Measurements from ENCODE around the gene PLD3.
A peak's percentile ranks its signal among the peaks of the same experiment; 100 is the strongest.
"Not testable (repeated sequence)": the region's sequence is repeated elsewhere in the genome, so short reads cannot be mapped to it uniquely, and the experiment has no call there.

The PLD3 gene

GRCh38 chr19:40321566-40322270 is 26.8 kb upstream of the PLD3 start:
- Mint-ChIP-seq H3K4me1 (peaks cover 10% of the 10 kb centered on the region), H3K36me3 (peaks cover 70% of the 10 kb centered on the region), H3K4me3 (no peak overlapping the region), H3K9me3 (no peaks in the 10 kb centered on the region), H3K27ac (peak overlapping the region; percentile 72)
- ATAC-seq (no peak), DNase-seq (ENCODE audit: low spot score in 2 of 2) (no peak)

GRCh38 chr19:40322271-40322610 is 26.3 kb upstream of the PLD3 start:
- no peaks in the 10 kb centered on the region for H3K9me3 Mint-ChIP-seq
- H3K4me3 Mint-ChIP-seq, result no peak overlapping the region
- DNase-seq (ENCODE audit: low spot score in 2 of 2) (no peak), ATAC-seq (no peak)
- peaks cover 10% of the 10 kb centered on the region for H3K4me1 Mint-ChIP-seq
- H3K27ac Mint-ChIP-seq, result no peak overlapping the region
- peaks cover 73% of the 10 kb centered on the region for H3K36me3 Mint-ChIP-seq

GRCh38 chr19:40322951-40323615 is 25.4 kb upstream of the PLD3 start:
- Mint-ChIP-seq H3K4me3 (no peak overlapping the region), H3K36me3 (peaks cover 75% of the 10 kb centered on the region), H3K27ac (no peak overlapping the region), H3K4me1 (peaks cover 10% of the 10 kb centered on the region), H3K9me3 (no peaks in the 10 kb centered on the region)
- ATAC-seq (peak; percentile 23), DNase-seq (ENCODE audit: low spot score in 2 of 2) (no peak)

GRCh38 chr19:40323705-40324104 is 24.8 kb upstream of the PLD3 start:
- DNase-seq (ENCODE audit: low spot score in 2 of 2) (no peak), ATAC-seq (no peak)
- peaks cover 82% of the 10 kb centered on the region for H3K36me3 Mint-ChIP-seq
- peaks cover 10% of the 10 kb centered on the region for H3K4me1 Mint-ChIP-seq
- H3K4me3 Mint-ChIP-seq, result no peak overlapping the region
- no peak overlapping the region for H3K27ac Mint-ChIP-seq
- no peaks in the 10 kb centered on the region for H3K9me3 Mint-ChIP-seq

- no peak for DNase-seq (ENCODE audit: low spot score in 2 of 2)
- Mint-ChIP-seq H3K9me3 (no peaks in the 10 kb centered on the region), H3K27ac (no peak overlapping the region), H3K4me3 (no peak overlapping the region), H3K36me3 (peaks cover 90% of the 10 kb centered on the region), H3K4me1 (no peaks in the 10 kb centered on the region)
- ATAC-seq, result no peak
Measured at GRCh38 chr19:40326201-40326600, 22.3 kb upstream of the PLD3 start.

GRCh38 chr19:40331052-40331451 is 17.4 kb upstream of the PLD3 start:
- no peak overlapping the region for H3K4me3 Mint-ChIP-seq
- peaks cover 100% of the 10 kb centered on the region for H3K36me3 Mint-ChIP-seq
- DNase-seq (ENCODE audit: low spot score in 2 of 2) (no peak), ATAC-seq (no peak)
- no peaks in the 10 kb centered on the region for H3K9me3 Mint-ChIP-seq
- H3K27ac Mint-ChIP-seq, result no peak overlapping the region
- H3K4me1 Mint-ChIP-seq, result no peaks in the 10 kb centered on the region

GRCh38 chr19:40332669-40333068 is 15.8 kb upstream of the PLD3 start:
- Mint-ChIP-seq H3K9me3 (no peaks in the 10 kb centered on the region), H3K4me1 (no peaks in the 10 kb centered on the region), H3K27ac (no peak overlapping the region), H3K4me3 (no peak overlapping the region), H3K36me3 (peaks cover 87% of the 10 kb centered on the region)
- DNase-seq (ENCODE audit: low spot score in 2 of 2) (no peak), ATAC-seq (no peak)

GRCh38 chr19:40333083-40333482 is 15.4 kb upstream of the PLD3 start:
- peaks cover 83% of the 10 kb centered on the region for H3K36me3 Mint-ChIP-seq
- not testable (repeated sequence) for ATAC-seq; H3K27ac Mint-ChIP-seq; H3K4me3 Mint-ChIP-seq; H3K4me1 Mint-ChIP-seq; H3K9me3 Mint-ChIP-seq; DNase-seq (ENCODE audit: low spot score in 2 of 2)

GRCh38 chr19:40335101-40335500 is 13.4 kb upstream of the PLD3 start:
- H3K9me3 Mint-ChIP-seq, result no peaks in the 10 kb centered on the region
- peaks cover 82% of the 10 kb centered on the region for H3K36me3 Mint-ChIP-seq
- no peak overlapping the region for H3K27ac Mint-ChIP-seq

GRCh38 chr19:40335855-40336600 is 12.5 kb upstream of the PLD3 start:
- Mint-ChIP-seq H3K27ac (no peak overlapping the region), H3K36me3 (peaks cover 82% of the 10 kb centered on the region)
- no peak for DNase-seq (ENCODE audit: low spot score in 2 of 2)

More at GRCh38 chr19:40335101-40335500, 13.4 kb upstream of the PLD3 start:
- ATAC-seq (no peak), DNase-seq (ENCODE audit: low spot score in 2 of 2) (no peak)
- Mint-ChIP-seq H3K4me1 (no peaks in the 10 kb centered on the region), H3K4me3 (no peak overlapping the region)

GRCh38 chr19:40336601-40336900 is 11.9 kb upstream of the PLD3 start:
- peaks cover 77% of the 10 kb centered on the region for H3K36me3 Mint-ChIP-seq
- DNase-seq (ENCODE audit: low spot score in 2 of 2) (no peak), ATAC-seq (no peak)
- H3K4me1 Mint-ChIP-seq, result peaks cover 2% of the 10 kb centered on the region
- H3K4me3 Mint-ChIP-seq, result no peak overlapping the region
- no peaks in the 10 kb centered on the region for H3K9me3 Mint-ChIP-seq
- H3K27ac Mint-ChIP-seq, result no peak overlapping the region

More at GRCh38 chr19:40335855-40336600, 12.5 kb upstream of the PLD3 start:
- H3K9me3 Mint-ChIP-seq, result no peaks in the 10 kb centered on the region
- no peak overlapping the region for H3K4me3 Mint-ChIP-seq
- no peak for ATAC-seq
- no peaks in the 10 kb centered on the region for H3K4me1 Mint-ChIP-seq

GRCh38 chr19:40337107-40337506 is 11.4 kb upstream of the PLD3 start:
- ATAC-seq (no peak), DNase-seq (ENCODE audit: low spot score in 2 of 2) (no peak)
- Mint-ChIP-seq H3K4me1 (peaks cover 5% of the 10 kb centered on the region), H3K27ac (no peak overlapping the region), H3K9me3 (no peaks in the 10 kb centered on the region), H3K4me3 (no peak overlapping the region), H3K36me3 (peaks cover 72% of the 10 kb centered on the region)

- no peak overlapping the region for H3K27ac Mint-ChIP-seq
- ATAC-seq (no peak), DNase-seq (ENCODE audit: low spot score in 2 of 2) (no peak)
- H3K4me1 Mint-ChIP-seq, result peaks cover 10% of the 10 kb centered on the region
- H3K4me3 Mint-ChIP-seq, result no peak overlapping the region
- peaks cover 67% of the 10 kb centered on the region for H3K36me3 Mint-ChIP-seq
- H3K9me3 Mint-ChIP-seq, result no peaks in the 10 kb centered on the region
Measured at GRCh38 chr19:40337594-40337993, 10.9 kb upstream of the PLD3 start.

GRCh38 chr19:40339018-40339728 is 9.3 kb upstream of the PLD3 start:
- ATAC-seq (no peak), DNase-seq (ENCODE audit: low spot score in 2 of 2) (no peak)
- Mint-ChIP-seq H3K4me3 (no peak overlapping the region), H3K27ac (no peak overlapping the region), H3K9me3 (no peaks in the 10 kb centered on the region), H3K4me1 (peaks cover 17% of the 10 kb centered on the region), H3K36me3 (peaks cover 51% of the 10 kb centered on the region)

Measured in stimulated activated effector memory CD8-positive, alpha-beta T cell treated with anti-CD3 and anti-CD28 coated beads, Interleukin-12 subunit alpha, Interleukin-12 subunit beta, amount 100 ng/mL, for 72 hours (primary cell).